HUES48 (cell line): ENCODE measurements around the gene LSS.
"Not testable (repeated sequence)": the region's sequence is repeated elsewhere in the genome, so short reads cannot be mapped to it uniquely, and the experiment has no call there.

Source experiments
- H3K27ac ChIP-seq: one replicate; pipeline ENCODE4 v1.7.0; 2013; ENCODE audit warnings: low read depth, low read length, inconsistent platforms
- H3K27me3 ChIP-seq: 2 replicates; pipeline ENCODE4 v1.6.1; 2013; ENCODE audit warnings: mild to moderate bottlenecking, low read length; ENCODE audit not compliant: control insufficient read depth, insufficient read depth
- H3K36me3 ChIP-seq: 2 replicates; pipeline ENCODE4 v1.6.1; 2013; ENCODE audit warnings: low read length; ENCODE audit not compliant: control insufficient read depth, insufficient read depth
- H3K4me1 ChIP-seq: 2 replicates; pipeline ENCODE4 v1.6.1; 2013; ENCODE audit warnings: mild to moderate bottlenecking, low read length; ENCODE audit not compliant: control insufficient read depth, insufficient read depth
- H3K4me3 ChIP-seq: 2 replicates; pipeline ENCODE4 v1.5.1; 2013; ENCODE audit warnings: mild to moderate bottlenecking, low read depth, low read length
- H3K9ac ChIP-seq: 2 replicates; pipeline ENCODE4 v1.6.1; 2013; ENCODE audit warnings: mild to moderate bottlenecking, low read depth, low read length, moderate library complexity
- H3K9me3 ChIP-seq: 2 replicates; pipeline ENCODE4 v1.6.1; 2013; ENCODE audit warnings: low read length; ENCODE audit not compliant: control insufficient read depth, insufficient read depth

LSS gene

GRCh38 chr21:46147429-46147828 is 81.1 kb downstream of the LSS start:
- not testable (repeated sequence) for H3K36me3 ChIP-seq, H3K27ac ChIP-seq, H3K9me3 ChIP-seq, H3K27me3 ChIP-seq, H3K9ac ChIP-seq, H3K4me1 ChIP-seq, H3K4me3 ChIP-seq

- no peaks in the 10 kb centered on the region for H3K36me3 ChIP-seq
- H3K27ac ChIP-seq, result peak overlapping the region; percentile 20
- no peaks in the 10 kb centered on the region for H3K27me3 ChIP-seq
- H3K4me3 ChIP-seq, result no peak overlapping the region
- no peak overlapping the region for H3K9ac ChIP-seq
- H3K9me3 ChIP-seq, result no peaks in the 10 kb centered on the region
- no peaks in the 10 kb centered on the region for H3K4me1 ChIP-seq
Observed at GRCh38 chr21:46146856-46147255, 81.7 kb downstream of the LSS start.

GRCh38 chr21:46145840-46146691 is 82.5 kb downstream of the LSS start:
- Histone ChIP-seq H3K4me1 (no peaks in the 10 kb centered on the region), H3K27me3 (no peaks in the 10 kb centered on the region), H3K36me3 (no peaks in the 10 kb centered on the region), H3K9me3 (no peaks in the 10 kb centered on the region), H3K4me3 (no peak overlapping the region), H3K27ac (no peak overlapping the region), H3K9ac (no peak overlapping the region)

- Histone ChIP-seq H3K27me3 (no peaks in the 10 kb centered on the region), H3K9me3 (no peaks in the 10 kb centered on the region), H3K4me3 (no peak overlapping the region), H3K27ac (no peak overlapping the region), H3K9ac (no peak overlapping the region), H3K36me3 (no peaks in the 10 kb centered on the region), H3K4me1 (no peaks in the 10 kb centered on the region)
Observed at GRCh38 chr21:46145159-46145839, 83.3 kb downstream of the LSS start.

- Histone ChIP-seq H3K27ac (no peak overlapping the region), H3K4me3 (no peak overlapping the region), H3K9me3 (no peaks in the 10 kb centered on the region), H3K4me1 (no peaks in the 10 kb centered on the region), H3K36me3 (no peaks in the 10 kb centered on the region), H3K27me3 (no peaks in the 10 kb centered on the region), H3K9ac (no peak overlapping the region)
Observed at GRCh38 chr21:46144464-46145070, 84.0 kb downstream of the LSS start.

GRCh38 chr21:46142582-46143473 is 85.7 kb downstream of the LSS start:
- no peaks in the 10 kb centered on the region for H3K36me3 ChIP-seq
- H3K4me1 ChIP-seq, result no peaks in the 10 kb centered on the region
- H3K4me3 ChIP-seq, result no peak overlapping the region
- H3K27me3 ChIP-seq, result no peaks in the 10 kb centered on the region
- no peak overlapping the region for H3K27ac ChIP-seq
- H3K9ac ChIP-seq, result no peak overlapping the region
- H3K9me3 ChIP-seq, result no peaks in the 10 kb centered on the region

- Histone ChIP-seq H3K27me3 (no peaks in the 10 kb centered on the region), H3K27ac (no peak overlapping the region), H3K9ac (no peak overlapping the region), H3K4me3 (no peak overlapping the region), H3K4me1 (no peaks in the 10 kb centered on the region), H3K36me3 (no peaks in the 10 kb centered on the region), H3K9me3 (no peaks in the 10 kb centered on the region)
Observed at GRCh38 chr21:46141767-46142581, 86.6 kb downstream of the LSS start.

- not testable (repeated sequence) for H3K9ac ChIP-seq, H3K4me3 ChIP-seq, H3K9me3 ChIP-seq
Observed at GRCh38 chr21:46140352-46141003, 88.1 kb downstream of the LSS start.

GRCh38 chr21:46139686-46140085 is 88.9 kb downstream of the LSS start:
- no peaks in the 10 kb centered on the region for H3K4me1 ChIP-seq
- H3K36me3 ChIP-seq, result no peaks in the 10 kb centered on the region
- no peak overlapping the region for H3K9ac ChIP-seq
- H3K4me3 ChIP-seq, result no peak overlapping the region
- H3K27me3 ChIP-seq, result no peaks in the 10 kb centered on the region
- no peak overlapping the region for H3K27ac ChIP-seq
- H3K9me3 ChIP-seq, result no peaks in the 10 kb centered on the region

More at GRCh38 chr21:46140352-46141003, 88.1 kb downstream of the LSS start:
- not testable (repeated sequence) for H3K27ac ChIP-seq, H3K36me3 ChIP-seq, H3K27me3 ChIP-seq, H3K4me1 ChIP-seq
